HEK293 (cell line): ENCODE data around the gene POLQ.

ENCODE experiments used
- CTCF ChIA-PET: fragments of 350-600 bp; formaldehyde crosslinking; extraction: SDS; loops from one replicate; lab custom pipeline; 2021; ENCODE audit warnings: antibody characterized with exemption; lab: Yijun Ruan, JAX
- POLR2A ChIA-PET: fragments of 300-600 bp; formaldehyde crosslinking; extraction: SDS; loops from one replicate; lab custom pipeline; 2020; ENCODE audit warnings: antibody characterized with exemption, inconsistent platforms; lab: Yijun Ruan, JAX
- H3K27ac ChIP-seq: fragments of 200-500 bp; sonication (Bioruptor generic); 2 replicates; pipeline ENCODE4 v1.5.1; 2014; ENCODE audit warnings: low read depth, low read length, control low read depth, inconsistent platforms; ENCODE audit errors: extremely low read depth
- H3K36me3 ChIP-seq, 2 experiments: fragments of 200-500 bp in 1 of 2; sonication (Bioruptor generic) in 1 of 2; 1 replicate in 1 of 2; 2 replicates in 1 of 2; pipeline ENCODE4 v1.5.1; 2014 to 2017; ENCODE audit warnings: inconsistent platforms in 2 of 2, low read length in 2 of 2; ENCODE audit not compliant: control insufficient read depth in 2 of 2, insufficient read depth in 1 of 2
- H3K4me1 ChIP-seq: fragments of 200-500 bp; sonication (Bioruptor generic); 2 replicates; pipeline ENCODE4 v1.5.1; 2014; ENCODE audit warnings: mild to moderate bottlenecking, low read length, inconsistent platforms; ENCODE audit not compliant: control insufficient read depth, insufficient read depth
- H3K4me3 ChIP-seq: 2 replicates; pipeline ENCODE4 v1.5.1; 2011; ENCODE audit warnings: low read depth, mild to moderate bottlenecking, control low read depth, low read length, moderate library complexity
- H3K9me3 ChIP-seq: fragments of 200-500 bp; sonication (Bioruptor generic); 2 replicates; pipeline ENCODE4 v1.5.1; 2014; ENCODE audit warnings: low read depth, low read length, inconsistent platforms; ENCODE audit not compliant: control insufficient read depth, insufficient read depth
- KLF1 ChIP-seq: fragments of 450-650 bp; formaldehyde crosslinking; IDR thresholded peaks from 2 replicates; pipeline ENCODE4 v1.5.1; 2016; ENCODE audit warnings: missing biosample characterization, missing genetic modification characterization
- KLF8 ChIP-seq: fragments of 450-650 bp; formaldehyde crosslinking; IDR thresholded peaks from 2 replicates; pipeline ENCODE4 v1.5.1; 2016; ENCODE audit warnings: missing biosample characterization, missing genetic modification characterization
- MZF1 ChIP-seq: fragments of 450-650 bp; formaldehyde crosslinking; IDR thresholded peaks from 2 replicates; pipeline ENCODE4 v1.5.1; 2017; ENCODE audit warnings: missing biosample characterization, missing genetic modification characterization, borderline replicate concordance
- SALL2 ChIP-seq: fragments of 450-650 bp; formaldehyde crosslinking; IDR thresholded peaks from 2 replicates; pipeline ENCODE4 v1.5.0; 2017; ENCODE audit warnings: missing biosample characterization, mild to moderate bottlenecking, missing genetic modification characterization, borderline replicate concordance
- ZBTB48 ChIP-seq: fragments of 450-650 bp; formaldehyde crosslinking; IDR thresholded peaks from 2 replicates; pipeline ENCODE4 v1.5.1; 2016; ENCODE audit warnings: missing biosample characterization, missing genetic modification characterization
- ZNF416 ChIP-seq: fragments of 450-650 bp; formaldehyde crosslinking; IDR thresholded peaks from 2 replicates; pipeline ENCODE4 v1.5.1; 2016; ENCODE audit warnings: missing biosample characterization, missing genetic modification characterization
- ZNF560 ChIP-seq: fragments of 450-650 bp; formaldehyde crosslinking; IDR thresholded peaks from 2 replicates; pipeline ENCODE4 v1.5.1; 2017; ENCODE audit warnings: missing biosample characterization, missing genetic modification characterization, borderline replicate concordance
- ZNF658 ChIP-seq: fragments of 450-650 bp; formaldehyde crosslinking; IDR thresholded peaks from 2 replicates; pipeline ENCODE4; 2016; ENCODE audit warnings: missing biosample characterization, missing genetic modification characterization
- ZNF660 ChIP-seq: fragments of 450-650 bp; IDR thresholded peaks from 2 replicates; pipeline ENCODE4 v1.5.1; 2018; ENCODE audit warnings: missing biosample characterization, mild to moderate bottlenecking, missing genetic modification characterization
- ZNF670 ChIP-seq: fragments of 450-650 bp; formaldehyde crosslinking; IDR thresholded peaks from 2 replicates; pipeline ENCODE4 v1.5.1; 2016; ENCODE audit warnings: missing biosample characterization, missing genetic modification characterization, low read depth
- ZNF76 ChIP-seq: fragments of 450-650 bp; formaldehyde crosslinking; IDR thresholded peaks from 2 replicates; pipeline ENCODE4; 2016; ENCODE audit warnings: low read depth, missing biosample characterization, missing genetic modification characterization, borderline replicate concordance
- ZNF777 ChIP-seq: fragments of 450-650 bp; formaldehyde crosslinking; IDR thresholded peaks from 2 replicates; pipeline ENCODE4 v1.5.1; 2017; ENCODE audit warnings: missing biosample characterization, missing genetic modification characterization, borderline replicate concordance
- ZXDB ChIP-seq: fragments of 450-650 bp; formaldehyde crosslinking; IDR thresholded peaks from 2 replicates; pipeline ENCODE4 v1.5.1; 2016; ENCODE audit warnings: missing biosample characterization, missing genetic modification characterization
- TF ChIP-seq, protein P1 (sequence below): fragments of 450-650 bp; formaldehyde crosslinking; IDR thresholded peaks from 2 replicates; pipeline ENCODE4 v1.5.1; 2016; ENCODE audit warnings: missing biosample characterization, missing genetic modification characterization
- TF ChIP-seq, protein P2 (sequence below): fragments of 450-650 bp; formaldehyde crosslinking; IDR thresholded peaks from 2 replicates; pipeline ENCODE4 v1.5.1; 2016; ENCODE audit warnings: missing biosample characterization, missing genetic modification characterization
- TF ChIP-seq, protein P3 (sequence below): fragments of 450-650 bp; IDR thresholded peaks from 2 replicates; pipeline ENCODE4 v1.5.1; 2018; ENCODE audit warnings: missing biosample characterization, missing genetic modification characterization

POLQ gene

GRCh38 chr3:121491683-121492320 lies 54.0 kb downstream of the POLQ start:
- ChIA-PET CTCF (no interaction called here), POLR2A (interaction anchor here (0.6 kb wide), 1 partner anchor 1139 kb away, joined by 3 read pairs; no protein-coding TSS in a partner anchor)
- Histone ChIP-seq H3K9me3 (no peaks in the 10 kb centered on the region), H3K27ac (no peak overlapping the region), H3K36me3 (peaks cover 20 to 78% of the 10 kb centered on the region in 2 experiments), H3K4me3 (no peak overlapping the region), H3K4me1 (no peaks in the 10 kb centered on the region)
- TF ChIP-seq ZXDB (tag by site-specific recombination) (no peak), ZNF670 (tag by site-specific recombination) (no peak), KLF8 (tag by site-specific recombination) (no peak), ZNF660 (tag by site-specific recombination) (no peak), ZNF658 (no peak), ZBTB48 (tag by site-specific recombination) (no peak), ZNF416 (tag by site-specific recombination) (no peak), MZF1 (tag by site-specific recombination) (no peak)
- TF ChIP-seq, protein P1, sequence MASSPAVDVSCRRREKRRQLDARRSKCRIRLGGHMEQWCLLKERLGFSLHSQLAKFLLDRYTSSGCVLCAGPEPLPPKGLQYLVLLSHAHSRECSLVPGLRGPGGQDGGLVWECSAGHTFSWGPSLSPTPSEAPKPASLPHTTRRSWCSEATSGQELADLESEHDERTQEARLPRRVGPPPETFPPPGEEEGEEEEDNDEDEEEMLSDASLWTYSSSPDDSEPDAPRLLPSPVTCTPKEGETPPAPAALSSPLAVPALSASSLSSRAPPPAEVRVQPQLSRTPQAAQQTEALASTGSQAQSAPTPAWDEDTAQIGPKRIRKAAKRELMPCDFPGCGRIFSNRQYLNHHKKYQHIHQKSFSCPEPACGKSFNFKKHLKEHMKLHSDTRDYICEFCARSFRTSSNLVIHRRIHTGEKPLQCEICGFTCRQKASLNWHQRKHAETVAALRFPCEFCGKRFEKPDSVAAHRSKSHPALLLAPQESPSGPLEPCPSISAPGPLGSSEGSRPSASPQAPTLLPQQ (tag by site-specific recombination) = no peak

GRCh38 chr3:121490161-121490560 lies 55.6 kb downstream of the POLQ start:
- Histone ChIP-seq H3K4me1 (no peaks in the 10 kb centered on the region), H3K36me3 (peaks cover 16 to 73% of the 10 kb centered on the region in 2 experiments), H3K9me3 (no peaks in the 10 kb centered on the region), H3K4me3 (no peak overlapping the region), H3K27ac (no peak overlapping the region)
- ChIA-PET CTCF (no interaction called here), POLR2A (no interaction called here)
- TF ChIP-seq SALL2 (tag by site-specific recombination) = no peak

GRCh38 chr3:121488628-121489027 lies 57.2 kb downstream of the POLQ start:
- POLR2A ChIA-PET = no interaction called here
- Histone ChIP-seq H3K4me1 (no peaks in the 10 kb centered on the region), H3K27ac (no peak overlapping the region), H3K4me3 (no peak overlapping the region), H3K36me3 (peaks cover 20 to 73% of the 10 kb centered on the region in 2 experiments), H3K9me3 (no peaks in the 10 kb centered on the region)
- TF ChIP-seq ZNF76 = no peak
- TF ChIP-seq, protein P2, sequence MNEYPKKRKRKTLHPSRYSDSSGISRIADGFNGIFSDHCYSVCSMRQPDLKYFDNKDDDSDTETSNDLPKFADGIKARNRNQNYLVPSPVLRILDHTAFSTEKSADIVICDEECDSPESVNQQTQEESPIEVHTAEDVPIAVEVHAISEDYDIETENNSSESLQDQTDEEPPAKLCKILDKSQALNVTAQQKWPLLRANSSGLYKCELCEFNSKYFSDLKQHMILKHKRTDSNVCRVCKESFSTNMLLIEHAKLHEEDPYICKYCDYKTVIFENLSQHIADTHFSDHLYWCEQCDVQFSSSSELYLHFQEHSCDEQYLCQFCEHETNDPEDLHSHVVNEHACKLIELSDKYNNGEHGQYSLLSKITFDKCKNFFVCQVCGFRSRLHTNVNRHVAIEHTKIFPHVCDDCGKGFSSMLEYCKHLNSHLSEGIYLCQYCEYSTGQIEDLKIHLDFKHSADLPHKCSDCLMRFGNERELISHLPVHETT (tag by site-specific recombination) = no peak
- no peak for TF ChIP-seq ZBTB48 (tag by site-specific recombination)
- TF ChIP-seq, protein P3, sequence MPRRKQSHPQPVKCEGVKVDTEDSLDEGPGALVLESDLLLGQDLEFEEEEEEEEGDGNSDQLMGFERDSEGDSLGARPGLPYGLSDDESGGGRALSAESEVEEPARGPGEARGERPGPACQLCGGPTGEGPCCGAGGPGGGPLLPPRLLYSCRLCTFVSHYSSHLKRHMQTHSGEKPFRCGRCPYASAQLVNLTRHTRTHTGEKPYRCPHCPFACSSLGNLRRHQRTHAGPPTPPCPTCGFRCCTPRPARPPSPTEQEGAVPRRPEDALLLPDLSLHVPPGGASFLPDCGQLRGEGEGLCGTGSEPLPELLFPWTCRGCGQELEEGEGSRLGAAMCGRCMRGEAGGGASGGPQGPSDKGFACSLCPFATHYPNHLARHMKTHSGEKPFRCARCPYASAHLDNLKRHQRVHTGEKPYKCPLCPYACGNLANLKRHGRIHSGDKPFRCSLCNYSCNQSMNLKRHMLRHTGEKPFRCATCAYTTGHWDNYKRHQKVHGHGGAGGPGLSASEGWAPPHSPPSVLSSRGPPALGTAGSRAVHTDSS = no peak
- no peak for TF ChIP-seq ZNF777
- TF ChIP-seq ZNF560 = no peak
- no peak for TF ChIP-seq KLF1 (tag by site-specific recombination)
- CTCF ChIA-PET = interaction anchor here (0.6 kb wide), 3 partner anchors 34 to 835 kb away, joined by 3 read pairs; no protein-coding TSS in a partner anchor
